Measurements from ENCODE around the gene CASZ1. TPM values are rescaled to one million over a fixed set of nuclear protein-coding genes. Genes with fewer than 3 reads are reported as not detected.

Gene CASZ1
- total RNA-seq, 8 experiments from 2014 or later: 0.46 to 15.1 (median 6.4) TPM

DNA sequence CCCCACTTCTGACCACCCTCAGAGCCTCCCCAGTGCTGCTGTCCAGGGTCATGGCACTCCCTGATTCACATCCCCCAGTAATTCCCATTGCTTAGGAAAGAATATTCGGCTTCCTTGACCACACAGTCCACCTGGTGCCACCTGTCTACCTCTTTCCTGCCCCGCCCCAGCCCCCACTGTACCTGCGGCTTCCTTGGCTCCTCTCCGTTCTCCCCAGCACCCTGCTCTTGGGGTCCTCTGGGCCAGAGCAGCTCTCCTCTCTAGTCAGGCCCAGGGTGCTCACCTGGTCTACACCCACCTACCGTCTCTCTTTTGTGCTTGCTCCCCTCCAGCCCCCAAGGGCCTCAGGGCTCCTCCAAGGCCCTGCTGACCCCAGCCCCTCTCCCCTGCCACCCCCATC, 179.1 kb downstream of the CASZ1 start:
- ATAC-seq (replicated peaks in 6 of 8): peak in 2 of 8 experiments; percentile 12 to 19
- Histone ChIP-seq H3K4me1 (replicated peaks in 1 of 2) (peaks cover 7 to 9% of the 10 kb centered on the region in 2 donors), H3K27ac (no peak overlapping the region), H3K4me3 (no peak overlapping the region)
- in situ Hi-C loops (cut with MboI; ENCODE audit: low pct_unique_long_range_greater_than_20kb in 2 of 9, low sequenced_read_pairs in 9 of 9, unreplicated experiment in 9 of 9): no loop called here
- WGBS, 10 experiments: 83% methylated on average over 1 of the region's 5 CpGs; no CpG with 5 or more reads in 9 of the 10 experiments

DNA sequence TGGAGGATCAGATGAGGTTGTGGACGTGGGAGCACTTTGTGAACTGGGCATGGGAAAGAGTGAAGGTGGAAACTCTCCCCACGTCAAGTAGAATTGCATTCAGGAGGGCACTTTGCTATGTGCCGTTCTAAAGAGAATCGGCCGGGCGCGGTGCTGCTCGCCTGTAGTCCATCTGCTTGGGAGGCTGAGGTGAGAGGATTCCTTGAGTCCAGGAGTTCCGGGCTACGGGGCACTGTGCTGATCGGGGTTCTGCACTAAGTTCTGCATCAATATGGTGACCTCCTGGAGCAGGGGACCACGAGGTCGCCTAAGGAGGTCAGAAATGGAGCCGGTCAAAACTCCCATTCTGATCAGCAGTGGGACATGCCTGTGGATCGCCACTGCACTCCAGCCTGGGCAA, 179.8 kb downstream of the CASZ1 start:
- H3K4me3 ChIP-seq: no peak overlapping the region
- in situ Hi-C loops (cut with MboI; ENCODE audit: low pct_unique_long_range_greater_than_20kb in 2 of 9, low sequenced_read_pairs in 9 of 9, unreplicated experiment in 9 of 9): no loop called here
- WGBS, 10 experiments: 92 to 100% (median 98%) methylated on average over 1 to 14 of the region's 15 CpGs; no CpG with 5 or more reads in 3 of the 10 experiments
- H3K4me1 ChIP-seq (replicated peaks in 1 of 2): peaks cover 7% of the 10 kb centered on the region in 2 donors
- H3K27ac ChIP-seq: no peak overlapping the region
- ATAC-seq (replicated peaks in 6 of 8): no peak

DNA sequence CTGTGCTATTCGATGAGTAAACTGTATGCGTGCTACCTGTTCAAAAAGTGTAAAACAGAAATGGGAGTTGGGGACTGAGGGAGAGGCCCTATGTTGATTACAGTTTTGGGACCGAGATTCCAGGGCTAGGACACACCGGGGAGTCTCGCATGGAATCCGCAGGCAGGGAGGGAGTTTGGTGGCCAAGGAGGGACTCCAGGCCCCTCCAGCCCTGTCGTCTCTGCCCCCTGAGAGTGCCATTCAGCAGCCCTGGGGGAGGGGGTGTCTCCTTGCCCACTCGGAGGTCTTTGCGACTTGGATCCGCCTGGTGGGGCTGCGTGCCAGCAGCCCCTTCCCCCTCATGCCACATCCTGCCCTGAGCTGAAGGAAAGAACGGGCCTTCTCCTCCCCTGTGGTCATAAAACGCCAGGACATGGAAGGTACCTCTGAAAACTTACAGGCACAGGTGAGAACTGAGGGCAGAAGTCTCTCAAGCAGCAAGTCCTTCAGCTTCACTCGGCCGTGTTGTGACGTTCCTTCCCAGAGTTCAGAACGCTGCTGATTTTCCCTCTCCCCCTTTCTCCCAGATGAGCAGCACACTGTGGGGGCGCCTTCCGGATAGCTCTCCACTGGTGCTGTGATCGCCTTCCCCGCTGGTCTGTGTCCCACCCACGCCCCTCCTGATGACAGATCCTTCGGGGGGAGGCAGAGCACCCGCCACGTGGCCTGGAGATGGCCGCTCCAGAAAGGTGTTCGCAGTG, 180.3 kb downstream of the CASZ1 start:
- in situ Hi-C loops (cut with MboI; ENCODE audit: low pct_unique_long_range_greater_than_20kb in 2 of 9, low sequenced_read_pairs in 9 of 9, unreplicated experiment in 9 of 9): no loop called here
- Histone ChIP-seq H3K27ac (no peak overlapping the region), H3K4me1 (replicated peaks in 1 of 2) (peaks cover 7% of the 10 kb centered on the region in 2 donors), H3K4me3 (no peak overlapping the region)
- no peak for ATAC-seq (replicated peaks in 6 of 8)
- 70 to 97% (median 91%) methylated on average over 2 to 13 of the region's 27 CpGs; no CpG with 5 or more reads in 2 of the 10 experiments for WGBS, 10 experiments

DNA sequence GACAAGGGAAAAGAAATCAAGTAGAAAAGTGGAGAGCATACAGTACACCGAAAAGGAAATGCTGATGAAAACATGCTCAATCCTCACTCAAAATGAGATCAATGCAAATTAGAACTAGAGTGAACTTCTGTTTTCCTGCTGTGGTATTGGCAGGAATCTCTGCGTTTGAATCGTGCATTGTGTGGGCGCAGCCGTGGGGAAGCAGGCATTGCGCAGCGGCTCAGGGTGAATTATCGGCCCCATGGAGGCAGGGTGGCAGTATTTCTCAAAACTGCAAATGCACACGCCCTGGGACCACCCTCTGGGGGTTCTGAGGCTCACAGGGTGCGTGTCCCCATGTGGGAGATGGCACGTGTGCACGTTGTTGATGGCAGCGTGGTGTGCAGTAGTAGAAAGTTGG, 181.1 kb downstream of the CASZ1 start:
- Histone ChIP-seq H3K4me1 (replicated peaks in 1 of 2) (peaks cover 7% of the 10 kb centered on the region in 2 donors), H3K27ac (no peak overlapping the region), H3K4me3 (no peak overlapping the region)
- WGBS, 10 experiments: 68 to 100% (median 75%) methylated on average over 3 to 13 of the region's 13 CpGs; no CpG with 5 or more reads in 2 of the 10 experiments
- peak in 1 of 8 experiments; percentile 10 for ATAC-seq (replicated peaks in 6 of 8)
- in situ Hi-C loops (cut with MboI; ENCODE audit: low pct_unique_long_range_greater_than_20kb in 2 of 9, low sequenced_read_pairs in 9 of 9, unreplicated experiment in 9 of 9): no loop called here

DNA sequence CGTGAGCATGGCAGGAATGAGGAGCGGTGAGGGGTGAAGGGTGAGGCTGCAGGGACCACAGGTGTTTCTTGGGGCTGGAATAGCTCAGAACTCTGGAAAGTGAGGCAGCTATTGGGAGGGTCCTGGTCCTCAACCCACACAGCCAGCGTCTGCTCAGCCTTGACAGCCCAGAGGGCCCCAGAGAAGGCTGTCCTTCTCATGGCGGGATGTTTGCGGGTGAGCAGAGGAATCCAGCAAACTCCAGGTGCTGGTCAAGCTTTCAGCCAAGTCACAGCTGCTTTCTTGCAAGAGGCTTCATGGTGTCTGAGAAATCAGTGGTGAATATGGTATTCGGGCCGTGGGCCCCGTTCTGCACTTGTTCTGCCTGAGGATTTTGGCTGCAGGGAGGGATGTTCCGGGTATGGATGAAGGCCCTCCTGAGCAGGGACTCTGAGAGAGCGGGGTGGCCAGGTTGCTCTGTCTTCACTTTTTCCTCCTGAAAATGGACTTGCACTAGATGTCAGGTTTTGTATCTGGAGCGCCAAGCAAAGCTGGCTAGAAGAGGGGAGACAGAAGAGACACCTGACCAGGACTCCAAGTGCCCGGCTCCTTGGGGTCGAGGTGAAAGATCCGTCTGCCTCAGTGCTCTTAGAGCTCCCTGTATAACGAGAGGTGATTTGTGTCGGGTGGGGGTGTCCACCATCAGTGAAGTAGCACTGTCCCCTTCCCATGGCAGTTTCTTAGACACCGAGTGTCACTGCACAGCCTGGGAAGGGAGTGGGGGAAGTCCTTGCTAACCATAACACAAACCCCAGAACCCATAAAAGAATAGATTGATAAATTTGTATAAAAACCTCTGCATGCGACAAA, 181.8 kb downstream of the CASZ1 start:
- no peak for ATAC-seq (replicated peaks in 6 of 8)
- in situ Hi-C loops (cut with MboI; ENCODE audit: low pct_unique_long_range_greater_than_20kb in 2 of 9, low sequenced_read_pairs in 9 of 9, unreplicated experiment in 9 of 9): no loop called here
- H3K27ac ChIP-seq: no peak overlapping the region
- 80 to 100% (median 90%) methylated on average over 1 to 17 of the region's 18 CpGs; no CpG with 5 or more reads in 1 of the 10 experiments for WGBS, 10 experiments
- H3K4me3 ChIP-seq: no peak overlapping the region
- peaks cover 7% of the 10 kb centered on the region in 2 donors for H3K4me1 ChIP-seq (replicated peaks in 1 of 2)

DNA sequence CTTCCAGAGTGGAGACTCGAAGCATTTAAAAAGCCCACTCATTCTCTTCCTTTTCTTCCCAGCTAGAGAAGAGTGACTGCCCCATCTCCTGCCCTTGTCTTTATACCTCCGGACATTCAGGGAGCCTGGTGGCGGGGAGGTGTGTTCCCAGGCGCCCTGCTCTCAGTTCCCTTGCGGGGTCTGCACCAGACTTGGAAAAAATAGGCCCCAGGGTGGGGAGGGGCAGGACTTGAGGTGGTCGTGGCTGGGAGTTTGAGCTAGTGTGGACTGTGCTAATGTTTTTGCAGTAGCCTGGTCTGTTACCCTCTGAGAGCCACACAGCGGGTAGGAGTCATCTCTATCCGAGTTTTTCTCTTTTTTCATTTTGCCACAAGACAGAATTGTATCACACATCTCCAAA, 182.6 kb downstream of the CASZ1 start:
- 40 to 100% (median 84%) methylated on average over 1 to 7 of the region's 8 CpGs; no CpG with 5 or more reads in 2 of the 10 experiments for WGBS, 10 experiments
- Histone ChIP-seq H3K4me1 (replicated peaks in 1 of 2) (peaks cover 7% of the 10 kb centered on the region in 2 donors), H3K4me3 (no peak overlapping the region), H3K27ac (no peak overlapping the region)
- in situ Hi-C loops (cut with MboI; ENCODE audit: low pct_unique_long_range_greater_than_20kb in 2 of 9, low sequenced_read_pairs in 9 of 9, unreplicated experiment in 9 of 9): no loop called here
- ATAC-seq (replicated peaks in 6 of 8): no peak

DNA sequence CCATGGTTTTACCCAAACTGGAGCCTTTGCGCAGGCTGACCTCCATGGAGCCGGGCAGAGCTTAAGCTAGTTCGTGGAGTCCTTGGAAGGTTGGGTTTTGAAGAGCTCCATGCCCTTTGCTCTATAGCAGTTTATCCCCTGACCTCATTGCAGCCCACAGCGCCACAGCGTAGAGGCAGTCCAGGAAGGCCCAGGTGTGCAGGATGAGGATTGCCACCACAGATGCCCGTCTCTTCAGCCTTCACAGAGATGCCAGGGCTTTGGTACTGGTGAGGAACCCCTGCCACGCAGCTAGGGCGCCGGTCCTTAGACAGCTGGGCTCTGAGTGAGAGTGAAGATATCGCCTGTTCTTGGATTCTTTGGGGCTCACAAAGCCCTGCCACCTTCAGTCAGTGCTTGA, 183.1 kb downstream of the CASZ1 start:
- Histone ChIP-seq H3K27ac (no peak overlapping the region), H3K4me1 (replicated peaks in 1 of 2) (peaks cover 7% of the 10 kb centered on the region in 2 donors), H3K4me3 (no peak overlapping the region)
- 87 to 100% (median 95%) methylated on average over 1 to 9 of the region's 10 CpGs; no CpG with 5 or more reads in 5 of the 10 experiments for WGBS, 10 experiments
- ATAC-seq (replicated peaks in 6 of 8): no peak
- in situ Hi-C loops (cut with MboI; ENCODE audit: low pct_unique_long_range_greater_than_20kb in 2 of 9, low sequenced_read_pairs in 9 of 9, unreplicated experiment in 9 of 9): no loop called here

DNA sequence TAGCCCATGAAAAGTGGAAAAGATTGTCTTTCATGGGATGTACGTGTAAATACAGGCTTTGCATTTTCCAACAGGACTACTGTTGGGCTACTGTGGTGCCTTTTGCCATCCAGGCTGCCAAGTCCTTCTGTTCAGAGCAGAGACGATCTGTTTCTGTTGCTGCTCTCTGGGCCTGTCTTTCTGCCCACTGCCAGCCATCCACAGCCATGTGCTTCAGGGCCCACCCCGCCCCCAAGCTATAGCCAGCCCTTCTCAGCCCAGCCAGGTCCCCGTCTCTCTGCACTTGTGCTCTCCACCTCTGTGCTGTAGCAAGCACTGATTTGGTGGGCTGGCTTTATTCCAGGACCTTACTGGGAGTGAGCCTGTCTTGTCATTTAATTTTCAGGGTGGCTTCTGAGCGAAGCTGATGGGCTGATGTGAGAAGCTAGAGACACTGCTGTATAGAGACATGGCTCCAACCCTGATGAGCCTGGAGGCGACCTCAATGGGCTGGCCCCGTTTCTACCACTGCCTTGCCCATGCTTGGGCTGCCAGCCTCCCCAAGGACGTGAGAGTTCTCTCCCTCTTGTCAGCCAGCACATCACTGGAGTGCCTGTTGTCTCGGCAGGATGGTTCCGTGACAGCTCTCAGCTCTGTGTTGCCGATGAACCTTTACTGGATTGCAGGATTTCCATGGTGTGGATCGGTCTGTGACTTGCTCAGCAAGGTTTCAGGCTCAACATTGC, 183.8 kb downstream of the CASZ1 start:
- H3K4me1 ChIP-seq (replicated peaks in 1 of 2): peaks cover 7% of the 10 kb centered on the region in 2 donors
- no peak overlapping the region for H3K27ac ChIP-seq
- in situ Hi-C loops (cut with MboI; ENCODE audit: low pct_unique_long_range_greater_than_20kb in 2 of 9, low sequenced_read_pairs in 9 of 9, unreplicated experiment in 9 of 9): no loop called here
- H3K4me3 ChIP-seq: no peak overlapping the region
- WGBS, 10 experiments: 79 to 100% (median 90%) methylated on average over 1 to 10 of the region's 12 CpGs; no CpG with 5 or more reads in 1 of the 10 experiments
- ATAC-seq (replicated peaks in 6 of 8): peak in 3 of 8 experiments; percentile 34 to 61 (median 40)

DNA sequence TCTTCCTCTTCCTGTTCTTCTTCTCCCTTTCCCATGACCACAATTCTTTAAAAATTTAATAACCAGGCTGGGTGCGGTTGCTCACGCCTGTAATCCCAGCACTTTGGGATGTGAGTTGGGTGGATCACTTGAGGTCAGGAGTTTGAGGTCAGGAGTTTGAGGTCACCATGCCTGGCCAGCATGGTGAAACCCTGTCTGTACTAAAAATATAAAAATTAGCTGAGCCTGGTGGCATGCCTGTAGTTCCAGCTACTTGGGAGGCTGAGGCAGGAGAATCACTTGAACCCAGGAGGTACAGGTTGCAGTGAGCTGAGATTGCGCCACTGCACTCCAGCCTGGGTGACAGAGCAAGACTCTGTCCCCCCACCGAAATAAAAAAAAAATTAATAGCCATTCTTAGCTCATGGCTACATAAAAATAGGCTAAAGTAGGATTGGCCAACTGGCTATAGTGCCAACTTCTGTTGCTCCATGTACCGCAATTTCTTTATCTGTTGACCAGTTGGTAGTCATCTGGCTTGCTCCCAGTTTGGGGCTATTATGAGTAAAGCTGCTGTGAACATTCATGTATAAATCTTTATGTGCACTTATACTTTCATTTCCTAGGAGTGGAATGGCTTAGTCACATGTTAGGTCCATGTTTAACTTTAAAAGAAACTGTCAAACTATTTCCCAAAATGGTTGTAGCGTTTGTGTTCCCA, 185.4 kb downstream of the CASZ1 start:
- no peak for ATAC-seq (replicated peaks in 6 of 8)
- Histone ChIP-seq H3K27ac (no peak overlapping the region), H3K4me1 (replicated peaks in 1 of 2) (peaks cover 7% of the 10 kb centered on the region in 2 donors), H3K4me3 (no peak overlapping the region)
- 81 to 100% (median 100%) methylated on average over 1 to 6 of the region's 6 CpGs; no CpG with 5 or more reads in 1 of the 10 experiments for WGBS, 10 experiments
- in situ Hi-C loops (cut with MboI; ENCODE audit: low pct_unique_long_range_greater_than_20kb in 2 of 9, low sequenced_read_pairs in 9 of 9, unreplicated experiment in 9 of 9): no loop called here

DNA sequence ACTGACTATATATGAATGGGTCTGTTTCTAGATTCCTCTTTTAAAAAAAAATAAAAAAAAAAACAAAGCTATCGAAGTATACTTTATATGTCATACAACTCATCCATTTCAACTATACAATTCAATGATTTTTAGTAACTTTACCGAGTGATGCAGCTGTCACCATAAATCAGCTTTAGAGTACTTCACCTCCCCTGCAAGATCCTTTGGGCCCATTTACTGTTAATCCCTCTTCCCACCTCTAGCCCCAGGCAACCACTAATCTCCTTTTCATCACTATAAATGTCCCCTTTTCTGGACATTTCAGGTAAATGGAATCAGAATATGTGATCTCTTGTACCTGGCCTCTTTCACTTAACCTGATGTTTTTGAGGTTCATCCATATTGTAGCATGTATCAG, 187.8 kb downstream of the CASZ1 start:
- Histone ChIP-seq H3K27ac (no peak overlapping the region), H3K4me1 (replicated peaks in 1 of 2) (no peaks in the 10 kb centered on the region), H3K4me3 (no peak overlapping the region)
- in situ Hi-C loops (cut with MboI; ENCODE audit: low pct_unique_long_range_greater_than_20kb in 2 of 9, low sequenced_read_pairs in 9 of 9, unreplicated experiment in 9 of 9): no loop called here
- whole genome bisulfite sequencing, 10 experiments: 71 to 100% (median 88%) methylated on average over 1 to 2 of the region's 2 CpGs
- no peak for ATAC-seq (replicated peaks in 6 of 8)

DNA sequence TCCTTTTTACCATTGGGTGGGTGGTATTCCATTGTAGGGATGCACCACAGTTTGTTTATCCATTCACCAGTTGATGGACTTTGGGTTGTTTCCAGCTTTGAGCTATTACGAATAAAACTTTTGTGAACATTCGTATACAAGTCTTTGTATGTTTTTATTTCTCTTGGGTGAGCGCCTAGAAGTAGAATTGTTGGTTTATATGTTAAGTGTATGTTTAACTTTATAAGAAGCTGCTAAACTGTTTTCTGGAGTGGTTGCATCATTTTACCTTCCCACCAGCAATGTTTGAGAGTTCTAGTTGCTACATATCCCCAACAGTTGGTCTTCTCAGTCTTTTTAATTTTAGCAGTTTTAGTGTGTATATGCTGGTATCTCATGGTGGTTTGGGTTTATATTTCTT, 189.2 kb downstream of the CASZ1 start:
- ATAC-seq (replicated peaks in 6 of 8): no peak
- Histone ChIP-seq H3K4me1 (replicated peaks in 1 of 2) (peaks cover 0 to 8% of the 10 kb centered on the region in 2 donors), H3K27ac (no peak overlapping the region), H3K4me3 (no peak overlapping the region)
- WGBS, 10 experiments: 60 to 100% (median 92%) methylated on average over 1 to 3 of the region's 3 CpGs
- in situ Hi-C loops (cut with MboI; ENCODE audit: low pct_unique_long_range_greater_than_20kb in 2 of 9, low sequenced_read_pairs in 9 of 9, unreplicated experiment in 9 of 9): no loop called here

DNA sequence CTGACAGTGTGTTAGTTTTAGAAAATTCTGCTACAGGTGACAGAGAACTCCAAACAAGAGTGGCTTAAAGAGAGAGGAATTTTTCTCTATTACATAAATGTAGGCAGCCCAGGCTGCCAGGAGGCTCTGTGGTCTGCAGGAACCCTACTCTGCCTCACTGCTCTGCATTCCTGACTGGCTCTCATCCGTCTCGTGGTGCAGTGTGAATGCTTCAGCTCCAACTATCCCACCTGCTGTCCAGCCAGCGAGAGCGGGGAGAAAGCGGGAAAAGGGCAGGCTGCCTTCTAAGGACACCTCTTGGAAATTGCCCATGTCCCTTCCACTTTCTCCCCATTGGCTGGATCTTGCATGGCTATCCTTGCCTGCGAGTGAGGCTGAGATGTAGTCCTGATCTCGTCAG, 190.4 kb downstream of the CASZ1 start:
- Histone ChIP-seq H3K4me3 (no peak overlapping the region), H3K4me1 (replicated peaks in 1 of 2) (peaks cover 2 to 13% of the 10 kb centered on the region in 2 donors), H3K27ac (no peak overlapping the region)
- ATAC-seq (replicated peaks in 6 of 8): no peak
- 76 to 100% (median 90%) methylated on average over 1 to 7 of the region's 7 CpGs; no CpG with 5 or more reads in 2 of the 10 experiments for WGBS, 10 experiments
- in situ Hi-C loops (cut with MboI; ENCODE audit: low pct_unique_long_range_greater_than_20kb in 2 of 9, low sequenced_read_pairs in 9 of 9, unreplicated experiment in 9 of 9): no loop called here

Data from motor neuron (in vitro differentiated cells).